Parathyroid adenoma (tissue), 2 donors: ENCODE measurements around the gene DIP2C.

Experiments used
- H2AFZ ChIP-seq: fragments of 300-600 bp; sonication (generic); one replicate; pipeline ENCODE4 v1.7.0; 2017; ENCODE audit warnings: antibody characterized with exemption, mild to moderate bottlenecking
- H3K27ac ChIP-seq: fragments of 300-600 bp; sonication (generic); one replicate; pipeline ENCODE4 v1.7.0; 2017
- H3K27me3 ChIP-seq: fragments of 300-600 bp; sonication (generic); one replicate; pipeline ENCODE4 v1.7.0; 2017; ENCODE audit warnings: low read length; ENCODE audit not compliant: control insufficient read depth, insufficient read depth
- H3K36me3 ChIP-seq: fragments of 300-600 bp; sonication (generic); one replicate; pipeline ENCODE4 v1.7.0; 2017; ENCODE audit warnings: low read length; ENCODE audit not compliant: control insufficient read depth, insufficient read depth
- H3K4me1 ChIP-seq: fragments of 300-600 bp; sonication (generic); one replicate; pipeline ENCODE4 v1.7.0; 2017; ENCODE audit warnings: control low read depth
- H3K4me2 ChIP-seq: fragments of 300-600 bp; sonication (generic); one replicate; pipeline ENCODE4 v1.7.0; 2017; ENCODE audit warnings: low read length
- H3K4me3 ChIP-seq: fragments of 300-600 bp; sonication (generic); one replicate; pipeline ENCODE4 v1.7.0; 2017; ENCODE audit warnings: low read depth, low read length
- H3K79me2 ChIP-seq: fragments of 300-600 bp; sonication (generic); one replicate; pipeline ENCODE4 v1.7.0; 2017; ENCODE audit warnings: control low read depth
- H3K9ac ChIP-seq: fragments of 300-600 bp; sonication (generic); one replicate; pipeline ENCODE4 v1.7.0; 2017; ENCODE audit warnings: mild to moderate bottlenecking
- H3K9me3 ChIP-seq: fragments of 300-600 bp; sonication (generic); one replicate; pipeline ENCODE4 v1.7.0; 2017; ENCODE audit warnings: low read length; ENCODE audit not compliant: control insufficient read depth
- TF ChIP-seq, protein P1 (sequence below): fragments of 300-600 bp; sonication (generic); IDR thresholded peaks from one replicate; pipeline ENCODE4 v1.7.0; 2017; ENCODE audit warnings: antibody characterized with exemption, mild to moderate bottlenecking
- donor health status: primary hyperparathyroidism.

The DIP2C gene

DNA sequence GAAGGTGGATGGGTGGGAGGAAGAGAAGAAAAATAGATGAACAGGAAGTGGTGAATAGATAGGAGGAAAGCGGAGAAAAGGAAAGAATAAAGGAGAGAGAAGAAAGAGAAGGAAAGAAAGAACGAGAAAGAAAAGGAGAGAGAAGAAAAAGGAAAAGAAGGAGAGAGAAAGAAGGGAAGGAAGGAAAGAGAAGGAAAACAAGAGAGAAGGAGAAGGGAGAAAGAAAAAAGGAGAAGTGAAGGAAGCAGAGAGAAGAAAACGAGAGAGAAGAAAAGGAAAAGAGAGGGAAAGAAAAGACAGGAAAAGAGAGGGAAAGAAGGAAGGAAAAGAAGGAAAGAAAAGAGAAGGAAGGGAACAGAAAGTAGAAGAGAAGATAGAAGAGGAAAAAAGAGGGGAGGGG, 211.8 kb downstream of the DIP2C start:
- Histone ChIP-seq H3K36me3 (no peaks in the 10 kb centered on the region), H3K27me3 (no peaks in the 10 kb centered on the region), H3K4me1 (no peaks in the 10 kb centered on the region), H2AFZ (no peak overlapping the region), H3K9ac (no peak overlapping the region), H3K4me2 (no peak overlapping the region), H3K27ac (no peak overlapping the region), H3K79me2 (peaks cover 10% of the 10 kb centered on the region), H3K9me3 (no peaks in the 10 kb centered on the region), H3K4me3 (no peak overlapping the region)
- TF ChIP-seq, protein P1, sequence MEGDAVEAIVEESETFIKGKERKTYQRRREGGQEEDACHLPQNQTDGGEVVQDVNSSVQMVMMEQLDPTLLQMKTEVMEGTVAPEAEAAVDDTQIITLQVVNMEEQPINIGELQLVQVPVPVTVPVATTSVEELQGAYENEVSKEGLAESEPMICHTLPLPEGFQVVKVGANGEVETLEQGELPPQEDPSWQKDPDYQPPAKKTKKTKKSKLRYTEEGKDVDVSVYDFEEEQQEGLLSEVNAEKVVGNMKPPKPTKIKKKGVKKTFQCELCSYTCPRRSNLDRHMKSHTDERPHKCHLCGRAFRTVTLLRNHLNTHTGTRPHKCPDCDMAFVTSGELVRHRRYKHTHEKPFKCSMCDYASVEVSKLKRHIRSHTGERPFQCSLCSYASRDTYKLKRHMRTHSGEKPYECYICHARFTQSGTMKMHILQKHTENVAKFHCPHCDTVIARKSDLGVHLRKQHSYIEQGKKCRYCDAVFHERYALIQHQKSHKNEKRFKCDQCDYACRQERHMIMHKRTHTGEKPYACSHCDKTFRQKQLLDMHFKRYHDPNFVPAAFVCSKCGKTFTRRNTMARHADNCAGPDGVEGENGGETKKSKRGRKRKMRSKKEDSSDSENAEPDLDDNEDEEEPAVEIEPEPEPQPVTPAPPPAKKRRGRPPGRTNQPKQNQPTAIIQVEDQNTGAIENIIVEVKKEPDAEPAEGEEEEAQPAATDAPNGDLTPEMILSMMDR: no peak

DNA sequence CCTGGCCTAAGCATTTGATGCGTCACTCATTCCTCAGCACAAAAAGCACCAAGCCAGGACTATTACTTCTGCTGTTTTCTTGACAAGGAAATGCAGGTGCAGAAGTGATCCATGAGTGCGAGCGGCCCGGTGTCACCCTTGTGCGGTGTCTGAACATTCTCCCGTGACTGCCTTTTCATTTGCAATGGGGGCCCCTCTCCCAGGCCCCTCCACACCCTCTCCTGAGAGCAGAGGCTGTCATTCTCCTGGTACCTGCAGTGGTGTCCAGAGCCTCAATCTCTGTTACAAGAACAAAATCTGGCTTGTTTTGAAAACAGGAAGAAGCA, 213.1 kb downstream of the DIP2C start:
- Histone ChIP-seq H3K27me3 (no peaks in the 10 kb centered on the region), H3K9ac (no peak overlapping the region), H3K79me2 (peaks cover 10% of the 10 kb centered on the region), H3K4me3 (no peak overlapping the region), H3K4me2 (no peak overlapping the region), H2AFZ (no peak overlapping the region), H3K27ac (no peak overlapping the region), H3K9me3 (no peaks in the 10 kb centered on the region), H3K4me1 (no peaks in the 10 kb centered on the region), H3K36me3 (no peaks in the 10 kb centered on the region)
- TF ChIP-seq, protein P1: no peak

DNA sequence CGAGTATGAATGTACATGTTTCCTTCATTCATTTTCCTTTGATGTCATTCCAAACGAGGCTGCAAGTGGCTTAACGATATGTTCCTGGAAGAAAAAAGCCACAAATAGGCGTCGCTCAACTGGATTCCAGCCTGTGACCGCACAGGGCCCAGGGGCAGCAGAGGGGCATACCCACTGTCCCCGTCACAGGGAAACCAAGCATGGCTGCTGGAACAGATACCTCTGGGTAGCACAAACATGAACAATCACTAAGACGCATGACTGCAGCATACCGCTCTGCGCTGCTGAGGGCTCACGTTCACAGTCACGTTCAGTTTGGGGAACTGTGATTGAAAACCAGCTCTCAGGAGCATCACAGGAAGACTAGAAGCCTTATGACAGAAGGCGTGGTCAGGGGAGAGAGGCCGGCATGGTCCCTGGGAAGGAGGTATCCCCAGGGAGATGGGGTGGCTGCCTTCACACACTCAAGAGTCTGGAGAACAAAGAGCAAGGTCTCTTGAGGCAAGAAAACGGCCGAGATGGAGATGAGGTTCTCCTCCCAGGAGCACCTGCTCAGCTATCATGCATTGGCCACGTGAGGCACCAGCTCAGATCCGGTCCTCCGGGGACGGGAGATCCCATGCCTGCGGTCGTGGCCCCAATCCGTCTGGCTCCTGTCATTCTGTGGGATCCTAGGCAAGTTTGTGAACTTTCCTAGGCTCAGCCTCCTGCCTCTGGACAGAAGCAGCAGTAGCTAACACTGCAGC, 213.6 kb downstream of the DIP2C start:
- Histone ChIP-seq H3K4me3 (no peak overlapping the region), H3K79me2 (peaks cover 6% of the 10 kb centered on the region), H3K4me1 (no peaks in the 10 kb centered on the region), H3K9me3 (no peaks in the 10 kb centered on the region), H3K27me3 (no peaks in the 10 kb centered on the region), H2AFZ (no peak overlapping the region), H3K36me3 (no peaks in the 10 kb centered on the region), H3K27ac (no peak overlapping the region), H3K9ac (no peak overlapping the region), H3K4me2 (no peak overlapping the region)
- TF ChIP-seq, protein P1: no peak

DNA sequence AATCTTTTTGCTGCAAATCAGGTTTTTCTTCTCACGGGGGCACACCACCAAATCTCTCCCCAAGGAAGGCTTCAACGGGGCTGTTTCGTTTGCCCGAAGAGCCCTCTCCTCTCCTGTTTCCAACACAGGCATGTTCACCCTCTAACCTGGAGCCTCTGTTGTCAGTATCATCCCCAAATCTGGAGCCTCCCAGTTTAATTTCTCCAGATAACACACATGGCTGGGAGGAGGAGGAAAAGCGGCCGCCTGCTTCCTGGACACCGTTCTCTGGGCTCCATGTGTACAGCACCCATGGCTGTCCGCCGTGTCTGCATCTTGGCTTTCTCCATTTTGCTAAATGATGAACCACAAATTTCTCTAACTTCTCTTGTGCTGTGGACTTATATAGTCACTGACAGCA, 214.5 kb downstream of the DIP2C start:
- Histone ChIP-seq H3K79me2 (no peaks in the 10 kb centered on the region), H2AFZ (no peak overlapping the region), H3K27ac (no peak overlapping the region), H3K36me3 (no peaks in the 10 kb centered on the region), H3K4me2 (no peak overlapping the region), H3K9ac (no peak overlapping the region), H3K27me3 (no peaks in the 10 kb centered on the region), H3K9me3 (no peaks in the 10 kb centered on the region), H3K4me1 (no peaks in the 10 kb centered on the region), H3K4me3 (no peak overlapping the region)
- TF ChIP-seq, protein P1: no peak

DNA sequence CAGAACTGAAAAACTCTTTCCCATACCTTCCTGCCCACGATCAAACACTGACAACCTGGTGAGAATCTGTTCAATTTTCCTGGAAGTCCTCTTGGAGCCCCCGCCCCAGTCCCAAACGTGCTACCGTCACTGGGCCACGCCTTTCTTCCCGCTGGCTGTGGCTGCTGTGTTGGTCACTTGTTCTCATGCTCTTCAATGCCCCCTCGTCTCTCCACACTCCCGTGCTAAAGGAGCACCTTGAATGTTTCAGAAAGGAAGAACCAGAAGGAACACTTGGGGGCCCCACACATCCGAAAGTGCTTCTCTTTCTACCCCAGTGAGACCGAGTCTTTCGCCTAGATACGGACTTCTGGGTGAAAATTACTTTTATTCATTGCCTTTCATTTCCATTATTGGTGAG, 215.1 kb downstream of the DIP2C start:
- Histone ChIP-seq H3K4me3 (no peak overlapping the region), H2AFZ (no peak overlapping the region)
- TF ChIP-seq, protein P1: no peak

More for the DNA sequence above, 215.1 kb downstream of the DIP2C start:
- no peak overlapping the region for H3K4me2 ChIP-seq
- H3K4me1 ChIP-seq: no peaks in the 10 kb centered on the region
- no peaks in the 10 kb centered on the region for H3K79me2 ChIP-seq
- H3K27me3 ChIP-seq: no peaks in the 10 kb centered on the region
- H3K36me3 ChIP-seq: no peaks in the 10 kb centered on the region
- H3K9ac ChIP-seq: no peak overlapping the region
- no peak overlapping the region for H3K27ac ChIP-seq
- H3K9me3 ChIP-seq: no peaks in the 10 kb centered on the region
